Neuronal stem cell (in vitro differentiated cells): Measurements from ENCODE around the gene ZNF681. TPM values are rescaled to one million over a fixed set of nuclear protein-coding genes. Genes with fewer than 3 reads are reported as not detected.
A peak's percentile ranks its signal among the peaks of the same experiment; 100 is the strongest.

Experiments used
- DNase-seq: peaks from one replicate; pipeline ENCODE4 v3.0.0-alpha.2; 2013; ENCODE audit warnings: low spot score
- H2AFZ ChIP-seq: one replicate; pipeline ENCODE4 v1.6.1; 2013; ENCODE audit warnings: mild to moderate bottlenecking, low read length, inconsistent platforms
- H2AK5ac ChIP-seq: 2 replicates; pipeline ENCODE4 v1.6.1; 2013; ENCODE audit warnings: low read depth, mild to moderate bottlenecking, inconsistent platforms, low read length, moderate library complexity, mixed read lengths
- H2BK120ac ChIP-seq: 2 replicates; pipeline ENCODE4 v1.6.1; 2013; ENCODE audit warnings: low read depth, mild to moderate bottlenecking, inconsistent platforms, low read length, moderate library complexity, mixed read lengths
- H2BK12ac ChIP-seq: one replicate; pipeline ENCODE4 v1.6.1; 2013; ENCODE audit warnings: low read length, inconsistent platforms
- H2BK15ac ChIP-seq: 2 replicates; pipeline ENCODE4 v1.6.1; 2013; ENCODE audit warnings: mild to moderate bottlenecking, low read length, inconsistent platforms, mixed read lengths
- H2BK5ac ChIP-seq: one replicate; pipeline ENCODE4 v1.6.1; 2013; ENCODE audit warnings: inconsistent platforms, mild to moderate bottlenecking, low read length, moderate library complexity
- H3K14ac ChIP-seq: one replicate; pipeline ENCODE4 v1.6.1; 2013; ENCODE audit warnings: low read length, inconsistent platforms
- H3K18ac ChIP-seq: 2 replicates; pipeline ENCODE4 v1.6.1; 2013; ENCODE audit warnings: low read length, inconsistent platforms
- H3K23ac ChIP-seq: 2 replicates; pipeline ENCODE4 v1.6.1; 2013; ENCODE audit warnings: low read depth, mild to moderate bottlenecking, mixed read lengths, low read length, inconsistent platforms; ENCODE audit not compliant: poor library complexity
- H3K27ac ChIP-seq: replicated peaks from 3 replicates; pipeline ENCODE4 v1.5.1; 2013; ENCODE audit warnings: low read length, inconsistent platforms
- H3K27me3 ChIP-seq, 3 experiments: 2 replicates each; pipeline ENCODE4 v1.6.1; 2013; ENCODE audit warnings: low read length in 3 of 3, mild to moderate bottlenecking in 2 of 3, inconsistent platforms in 1 of 3, low read depth in 1 of 3, mixed read lengths in 1 of 3, moderate library complexity in 1 of 3; ENCODE audit not compliant: control insufficient read depth in 3 of 3, insufficient read depth in 3 of 3
- H3K36me3 ChIP-seq, 2 donors: replicated peaks in 1 of 2; 2 replicates each; pipeline ENCODE4 v1.6.1; 2013; ENCODE audit warnings: low read length in 2 of 2; ENCODE audit not compliant: control insufficient read depth in 2 of 2, insufficient read depth in 2 of 2
- H3K4ac ChIP-seq: 2 replicates; pipeline ENCODE4 v1.6.1; 2013; ENCODE audit warnings: inconsistent platforms, mild to moderate bottlenecking, low read length, moderate library complexity
- H3K4me1 ChIP-seq, 2 donors: 1 replicate in 1 of 2; 2 replicates in 1 of 2; pipeline ENCODE4 v1.6.1; 2013; ENCODE audit warnings: low read length in 2 of 2, low read depth in 1 of 2; ENCODE audit not compliant: control insufficient read depth in 2 of 2, insufficient read depth in 1 of 2
- H3K4me2 ChIP-seq: one replicate; pipeline ENCODE4 v1.6.1; 2013; ENCODE audit warnings: mild to moderate bottlenecking, low read length, inconsistent platforms; ENCODE audit not compliant: insufficient read depth, poor library complexity, severe bottlenecking
- H3K4me3 ChIP-seq, 2 donors: 2 replicates each; pipeline ENCODE4 v1.5.1; 2013; ENCODE audit warnings: low read length in 2 of 2, mild to moderate bottlenecking in 2 of 2, inconsistent platforms in 1 of 2, moderate library complexity in 1 of 2
- H3K79me1 ChIP-seq: one replicate; pipeline ENCODE4 v1.6.1; 2013; ENCODE audit warnings: low read depth, mild to moderate bottlenecking, inconsistent platforms, low read length, moderate library complexity
- H3K9ac ChIP-seq: one replicate; pipeline ENCODE4 v1.6.1; 2013; ENCODE audit warnings: mild to moderate bottlenecking, low read depth, low read length, inconsistent platforms; ENCODE audit not compliant: poor library complexity
- H3K9me3 ChIP-seq, 2 donors: replicated peaks in 1 of 2; 2 replicates each; pipeline versions ENCODE3 to v1.6.1; 2013; ENCODE audit warnings: low read length in 2 of 2, mild to moderate bottlenecking in 2 of 2, inconsistent platforms in 1 of 2, low read depth in 1 of 2, mixed read lengths in 1 of 2, moderate library complexity in 1 of 2; ENCODE audit not compliant: control insufficient read depth in 2 of 2, insufficient read depth in 1 of 2
- H4K8ac ChIP-seq: one replicate; pipeline ENCODE4 v1.6.1; 2013; ENCODE audit warnings: low read depth, mild to moderate bottlenecking, inconsistent platforms, low read length, moderate library complexity
- H4K91ac ChIP-seq: one replicate; pipeline ENCODE4 v1.6.1; 2013; ENCODE audit warnings: low read length, low read depth, mild to moderate bottlenecking, inconsistent platforms; ENCODE audit not compliant: poor library complexity
- WGBS, 2 donors: extraction: QIAGEN DNeasy Blood & Tissue Kit; methylation state at CpG; one replicate each; pipeline ENCODE4 v1.1.7; 2013; ENCODE audit warnings: missing lambda C conversion rate in 2 of 2, mixed read lengths in 1 of 2; ENCODE audit not compliant: insufficient read length in 2 of 2, insufficient replicate concordance in 1 of 2; ENCODE audit errors: extremely low coverage in 2 of 2; 5-methylcytosine and 5-hydroxymethylcytosine counted together
- polyA plus RNA-seq, 2 experiments: library from polyadenylated mRNA; stranded (reverse); fragments of 200-250 nt; gene quantifications; one replicate each; pipeline ENCODE4 v1.2.3, GENCODE V29; 2013

ZNF681 gene
- 4.2 TPM for polyA plus RNA-seq (2013, experiment 1 of 2)
- 4.7 TPM for polyA plus RNA-seq (2013, experiment 2 of 2)

GRCh38 chr19:23758187-23759074 lies at the start of gene ZNF681:
ZNF681 (minus strand) TSS chr19:23758891; CDS start chr19:23758749, 142 bp downstream.
- H3K4ac ChIP-seq: no peak within 1 kb of the TSS
- H2AFZ ChIP-seq: peak within 1 kb of the TSS; percentile 98
- no peaks in the 10 kb centered on the region for H3K27me3 ChIP-seq
- no peak within 1 kb of the TSS for H4K8ac ChIP-seq
- H4K91ac ChIP-seq: no peak within 1 kb of the TSS
- H3K36me3 ChIP-seq: peaks cover 2 to 34% of the 10 kb centered on the region in 2 donors
- peak within 1 kb of the TSS; percentile 84 for H3K18ac ChIP-seq
- H3K4me1 ChIP-seq: no peaks in the 10 kb centered on the region
- no peak within 1 kb of the TSS for H2AK5ac ChIP-seq
- peak within 1 kb of the TSS; percentile 66 for H2BK5ac ChIP-seq
- no CpG with 5 or more reads among the region's 44 CpGs for WGBS, 2 donors
- DNase-seq: peak; percentile 74
- peaks cover 5 to 40% of the 10 kb centered on the region in 2 donors for H3K9me3 ChIP-seq
- H2BK120ac ChIP-seq: no peak within 1 kb of the TSS
- H3K4me2 ChIP-seq: peak within 1 kb of the TSS; percentile 58
- peaks cover 3% of the 10 kb centered on the region for H3K79me1 ChIP-seq
- H3K23ac ChIP-seq: peak within 1 kb of the TSS; percentile 68
- peak within 1 kb of the TSS; percentile 89 for H3K27ac ChIP-seq
- H3K9ac ChIP-seq: peak within 1 kb of the TSS; percentile 79
- no peak within 1 kb of the TSS for H2BK15ac ChIP-seq
- peak within 1 kb of the TSS; percentile 92 to 94 for H3K4me3 ChIP-seq
- no peak within 1 kb of the TSS for H3K14ac ChIP-seq
- H2BK12ac ChIP-seq: no peak within 1 kb of the TSS

GRCh38 chr19:23804676-23805075 lies 46.0 kb upstream of the ZNF681 start:
- Histone ChIP-seq H3K9me3 (peaks cover 0 to 53% of the 10 kb centered on the region in 2 donors), H3K14ac (no peak overlapping the region), H4K8ac (no peak overlapping the region), H3K4ac (no peak overlapping the region), H2BK120ac (no peak overlapping the region), H3K27ac (no peak overlapping the region), H3K27me3 (no peaks in the 10 kb centered on the region), H3K79me1 (no peaks in the 10 kb centered on the region), H2BK5ac (no peak overlapping the region), H4K91ac (no peak overlapping the region), H2AFZ (no peak overlapping the region), H3K4me2 (no peak overlapping the region), H3K9ac (no peak overlapping the region), H3K4me1 (no peaks in the 10 kb centered on the region), H3K36me3 (peaks cover 3 to 77% of the 10 kb centered on the region in 2 donors), H2BK12ac (no peak overlapping the region), H3K23ac (no peak overlapping the region), H2AK5ac (no peak overlapping the region), H3K18ac (no peak overlapping the region), H2BK15ac (no peak overlapping the region), H3K4me3 (no peak overlapping the region)
- WGBS, 2 donors: no CpG with 5 or more reads among the region's 4 CpGs
- no peak for DNase-seq

GRCh38 chr19:23802290-23802689 lies 43.6 kb upstream of the ZNF681 start:
- Histone ChIP-seq H3K79me1 (no peaks in the 10 kb centered on the region), H3K27me3 (no peaks in the 10 kb centered on the region), H3K23ac (no peak overlapping the region), H3K9ac (no peak overlapping the region), H3K36me3 (peaks cover 1 to 73% of the 10 kb centered on the region in 2 donors), H2BK5ac (no peak overlapping the region), H3K4me1 (no peaks in the 10 kb centered on the region), H3K27ac (no peak overlapping the region), H3K4me2 (no peak overlapping the region), H2AK5ac (no peak overlapping the region), H3K14ac (no peak overlapping the region), H3K4me3 (no peak overlapping the region), H2AFZ (no peak overlapping the region), H2BK120ac (no peak overlapping the region), H4K91ac (no peak overlapping the region), H2BK15ac (no peak overlapping the region), H4K8ac (no peak overlapping the region), H2BK12ac (no peak overlapping the region), H3K9me3 (peaks cover 0 to 61% of the 10 kb centered on the region in 2 donors), H3K4ac (no peak overlapping the region), H3K18ac (no peak overlapping the region)
- no peak for DNase-seq

- no peak overlapping the region for H4K8ac ChIP-seq
- no peak overlapping the region for H3K4me2 ChIP-seq
- H3K23ac ChIP-seq: no peak overlapping the region
- no peaks in the 10 kb centered on the region for H3K4me1 ChIP-seq
- H3K9me3 ChIP-seq: peaks cover 0 to 60% of the 10 kb centered on the region in 2 donors
- H3K14ac ChIP-seq: no peak overlapping the region
- no peak overlapping the region for H4K91ac ChIP-seq
- H3K27me3 ChIP-seq: no peaks in the 10 kb centered on the region
- H3K4ac ChIP-seq: no peak overlapping the region
- no peak overlapping the region for H2AFZ ChIP-seq
- H3K9ac ChIP-seq: no peak overlapping the region
- no peak overlapping the region for H2BK15ac ChIP-seq
- no peak for DNase-seq
- H3K27ac ChIP-seq: no peak overlapping the region
- no peak overlapping the region for H3K4me3 ChIP-seq
- no peak overlapping the region for H3K18ac ChIP-seq
- WGBS, 2 donors: no CpG with 5 or more reads among the region's 1 CpG
- no peaks in the 10 kb centered on the region for H3K79me1 ChIP-seq
- H2BK5ac ChIP-seq: no peak overlapping the region
- peaks cover 1 to 69% of the 10 kb centered on the region in 2 donors for H3K36me3 ChIP-seq
- no peak overlapping the region for H2BK120ac ChIP-seq
- H2BK12ac ChIP-seq: no peak overlapping the region
- no peak overlapping the region for H2AK5ac ChIP-seq
Measured at GRCh38 chr19:23801803-23802202, 43.1 kb upstream of the ZNF681 start.
